ENCODE measurements around the gene LAD1.

LAD1 gene

GRCh38 chr1:201389051-201389450, 10.1 kb downstream of the LAD1 start:
- DNase-seq: no peak

- DNase-seq: no peak
Measured at GRCh38 chr1:201386208-201386607, 12.9 kb downstream of the LAD1 start.

- peak; percentile 47 to 66 for DNase-seq
Measured at GRCh38 chr1:201385299-201385891, 13.7 kb downstream of the LAD1 start.

GRCh38 chr1:201384406-201384782, 14.7 kb downstream of the LAD1 start:
- DNase-seq: no peak

- DNase-seq: no peak
Measured at GRCh38 chr1:201383647-201384405, 15.3 kb downstream of the LAD1 start.

- no peak for DNase-seq
Measured at GRCh38 chr1:201381130-201381529, 18.0 kb downstream of the LAD1 start.

GRCh38 chr1:201379733-201380242, 19.3 kb downstream of the LAD1 start:
- no peak for DNase-seq

GRCh38 chr1:201378804-201379203, 20.3 kb downstream of the LAD1 start:
- no peak for DNase-seq

GRCh38 chr1:201377611-201378092, 21.5 kb downstream of the LAD1 start, which contains the start of gene TNNT2:
Gene TNNT2 (minus strand): TSS chr1:201377680. CDS start chr1:201373254, 4,426 bp downstream.
- no peak for DNase-seq

GRCh38 chr1:201376464-201377374, 22.4 kb downstream of the LAD1 start:
- DNase-seq: peak; percentile 12 to 20

- no peak for DNase-seq
Measured at GRCh38 chr1:201376107-201376463, 23.0 kb downstream of the LAD1 start.

- DNase-seq: no peak
Measured at GRCh38 chr1:201375169-201375568, 24.0 kb downstream of the LAD1 start.

- DNase-seq: no peak
Measured at GRCh38 chr1:201374364-201374763, 24.8 kb downstream of the LAD1 start.

- DNase-seq: no peak
Measured at GRCh38 chr1:201371792-201372191, 27.3 kb downstream of the LAD1 start.

- no peak for DNase-seq
Measured at GRCh38 chr1:201371276-201371675, 27.8 kb downstream of the LAD1 start.

- no peak for DNase-seq
Measured at GRCh38 chr1:201370500-201370899, 28.6 kb downstream of the LAD1 start.

GRCh38 chr1:201369209-201369608, 29.9 kb downstream of the LAD1 start:
- no peak for DNase-seq

- no peak for DNase-seq
Measured at GRCh38 chr1:201366696-201367095, 32.4 kb downstream of the LAD1 start.

GRCh38 chr1:201365251-201365650, 33.9 kb downstream of the LAD1 start:
- DNase-seq: no peak

- no peak for DNase-seq
Measured at GRCh38 chr1:201364808-201365105, 34.4 kb downstream of the LAD1 start.

- no peak for DNase-seq
Measured at GRCh38 chr1:201363467-201363866, 35.7 kb downstream of the LAD1 start.

- DNase-seq: no peak
Measured at GRCh38 chr1:201362906-201363305, 36.2 kb downstream of the LAD1 start.

All from activated CD4-positive, alpha-beta T cell treated with anti-CD3 and anti-CD28 coated beads, Interleukin-2, amount 50 U/mL, for 48 hours (primary cell).